Muscle layer of colon (tissue), 2 donors: ENCODE data around the gene NKD2.

ENCODE experiments used
- H3K27ac ChIP-seq: one replicate; pipeline ENCODE4 v1.7.0; 2013; ENCODE audit warnings: low read depth, mild to moderate bottlenecking, low read length, moderate library complexity
- H3K27me3 ChIP-seq, 2 donors: one replicate each; pipeline ENCODE4 v1.7.0; 2013; ENCODE audit warnings: low read length in 2 of 2, mild to moderate bottlenecking in 2 of 2; ENCODE audit not compliant: insufficient read depth in 2 of 2, control insufficient read depth in 1 of 2
- H3K36me3 ChIP-seq: one replicate; pipeline ENCODE4 v1.7.0; 2013; ENCODE audit warnings: mild to moderate bottlenecking, low read length; ENCODE audit not compliant: insufficient read depth
- H3K4me1 ChIP-seq: one replicate; pipeline ENCODE4 v1.7.0; 2013; ENCODE audit warnings: mild to moderate bottlenecking, low read length; ENCODE audit not compliant: insufficient read depth
- H3K4me3 ChIP-seq, 2 donors: one replicate each; pipeline ENCODE4 v1.7.0; 2013; ENCODE audit warnings: low read length in 2 of 2, low read depth in 1 of 2, mild to moderate bottlenecking in 1 of 2, moderate library complexity in 1 of 2
- H3K9ac ChIP-seq: one replicate; pipeline ENCODE4 v1.7.0; 2013; ENCODE audit warnings: low read length
- H3K9me3 ChIP-seq: one replicate; pipeline ENCODE4 v1.7.0; 2013; ENCODE audit warnings: mild to moderate bottlenecking, low read length
- donor health status: abdominal sarcoma.
- donor health status: Adenocarcinoma of cecum.

NKD2 gene

GRCh38 chr5:1008451-1009358, at the start of gene NKD2:
NKD2 (plus strand) TSS chr5:1008802; CDS start chr5:1009058, 256 bp downstream.
- Histone ChIP-seq H3K36me3 (no peaks in the 10 kb centered on the region), H3K4me3 (peak within 1 kb of the TSS; percentile 18 to 54), H3K9me3 (no peaks in the 10 kb centered on the region), H3K4me1 (peaks cover 10% of the 10 kb centered on the region), H3K9ac (no peak within 1 kb of the TSS), H3K27ac (no peak within 1 kb of the TSS), H3K27me3 (peaks cover 8 to 31% of the 10 kb centered on the region in 2 donors)

GRCh38 chr5:959581-960531, 48.7 kb upstream of the NKD2 start:
- H3K27ac ChIP-seq: no peak overlapping the region
- no peaks in the 10 kb centered on the region for H3K27me3 ChIP-seq
- H3K4me1 ChIP-seq: peaks cover 24% of the 10 kb centered on the region
- H3K9ac ChIP-seq: no peak overlapping the region
- no peak overlapping the region for H3K4me3 ChIP-seq
- H3K9me3 ChIP-seq: no peaks in the 10 kb centered on the region
- no peaks in the 10 kb centered on the region for H3K36me3 ChIP-seq

GRCh38 chr5:960551-960950, 48.1 kb upstream of the NKD2 start:
- H3K27ac ChIP-seq: no peak overlapping the region
- H3K36me3 ChIP-seq: no peaks in the 10 kb centered on the region
- no peak overlapping the region for H3K4me3 ChIP-seq
- H3K9me3 ChIP-seq: no peaks in the 10 kb centered on the region
- H3K27me3 ChIP-seq: no peaks in the 10 kb centered on the region
- H3K9ac ChIP-seq: no peak overlapping the region
- H3K4me1 ChIP-seq: peaks cover 23% of the 10 kb centered on the region

GRCh38 chr5:961002-961710, 47.4 kb upstream of the NKD2 start:
- peaks cover 17% of the 10 kb centered on the region for H3K4me1 ChIP-seq
- no peaks in the 10 kb centered on the region for H3K36me3 ChIP-seq
- no peak overlapping the region for H3K9ac ChIP-seq
- H3K4me3 ChIP-seq: no peak overlapping the region
- no peak overlapping the region for H3K27ac ChIP-seq
- H3K27me3 ChIP-seq: no peaks in the 10 kb centered on the region
- no peaks in the 10 kb centered on the region for H3K9me3 ChIP-seq

GRCh38 chr5:961711-962240, 46.8 kb upstream of the NKD2 start:
- no peaks in the 10 kb centered on the region for H3K27me3 ChIP-seq
- H3K27ac ChIP-seq: no peak overlapping the region
- H3K4me3 ChIP-seq: no peak overlapping the region
- H3K36me3 ChIP-seq: no peaks in the 10 kb centered on the region
- no peaks in the 10 kb centered on the region for H3K9me3 ChIP-seq
- peaks cover 11% of the 10 kb centered on the region for H3K4me1 ChIP-seq
- no peak overlapping the region for H3K9ac ChIP-seq

GRCh38 chr5:962386-962785, 46.2 kb upstream of the NKD2 start:
- Histone ChIP-seq H3K4me1 (peaks cover 5% of the 10 kb centered on the region), H3K4me3 (no peak overlapping the region), H3K36me3 (no peaks in the 10 kb centered on the region), H3K9me3 (no peaks in the 10 kb centered on the region), H3K27ac (no peak overlapping the region), H3K9ac (no peak overlapping the region), H3K27me3 (no peaks in the 10 kb centered on the region)

GRCh38 chr5:962801-963200, 45.8 kb upstream of the NKD2 start:
- H3K9ac ChIP-seq: no peak overlapping the region
- no peaks in the 10 kb centered on the region for H3K27me3 ChIP-seq
- H3K9me3 ChIP-seq: no peaks in the 10 kb centered on the region
- no peaks in the 10 kb centered on the region for H3K36me3 ChIP-seq
- no peak overlapping the region for H3K4me3 ChIP-seq
- peaks cover under 1% of the 10 kb centered on the region for H3K4me1 ChIP-seq
- H3K27ac ChIP-seq: no peak overlapping the region

- Histone ChIP-seq H3K9me3 (no peaks in the 10 kb centered on the region), H3K36me3 (no peaks in the 10 kb centered on the region), H3K27me3 (no peaks in the 10 kb centered on the region), H3K4me3 (no peak overlapping the region), H3K9ac (no peak overlapping the region), H3K27ac (no peak overlapping the region), H3K4me1 (no peaks in the 10 kb centered on the region)
Measured at GRCh38 chr5:963310-963672, 45.3 kb upstream of the NKD2 start.

GRCh38 chr5:963673-964531, 44.7 kb upstream of the NKD2 start:
- Histone ChIP-seq H3K36me3 (no peaks in the 10 kb centered on the region), H3K9ac (no peak overlapping the region), H3K27me3 (no peaks in the 10 kb centered on the region), H3K9me3 (no peaks in the 10 kb centered on the region), H3K27ac (no peak overlapping the region), H3K4me1 (no peaks in the 10 kb centered on the region), H3K4me3 (no peak overlapping the region)

- H3K27me3 ChIP-seq: no peaks in the 10 kb centered on the region
- H3K9ac ChIP-seq: no peak overlapping the region
- no peak overlapping the region for H3K27ac ChIP-seq
- H3K36me3 ChIP-seq: no peaks in the 10 kb centered on the region
- no peaks in the 10 kb centered on the region for H3K4me1 ChIP-seq
- no peaks in the 10 kb centered on the region for H3K9me3 ChIP-seq
- H3K4me3 ChIP-seq: no peak overlapping the region
Measured at GRCh38 chr5:964821-965220, 43.8 kb upstream of the NKD2 start.
